GM20431 (cell line): ENCODE data around the gene AFG3L2.

Experiments used
- in situ Hi-C: fragments of 300-500 bp; cut with MseI, MboI; formaldehyde crosslinking; loops from one replicate; pipeline ENCODE4 v1.15.0; 2020; ENCODE audit warnings: low sequenced_read_pairs; ENCODE audit not compliant: unreplicated experiment

The AFG3L2 gene

DNA sequence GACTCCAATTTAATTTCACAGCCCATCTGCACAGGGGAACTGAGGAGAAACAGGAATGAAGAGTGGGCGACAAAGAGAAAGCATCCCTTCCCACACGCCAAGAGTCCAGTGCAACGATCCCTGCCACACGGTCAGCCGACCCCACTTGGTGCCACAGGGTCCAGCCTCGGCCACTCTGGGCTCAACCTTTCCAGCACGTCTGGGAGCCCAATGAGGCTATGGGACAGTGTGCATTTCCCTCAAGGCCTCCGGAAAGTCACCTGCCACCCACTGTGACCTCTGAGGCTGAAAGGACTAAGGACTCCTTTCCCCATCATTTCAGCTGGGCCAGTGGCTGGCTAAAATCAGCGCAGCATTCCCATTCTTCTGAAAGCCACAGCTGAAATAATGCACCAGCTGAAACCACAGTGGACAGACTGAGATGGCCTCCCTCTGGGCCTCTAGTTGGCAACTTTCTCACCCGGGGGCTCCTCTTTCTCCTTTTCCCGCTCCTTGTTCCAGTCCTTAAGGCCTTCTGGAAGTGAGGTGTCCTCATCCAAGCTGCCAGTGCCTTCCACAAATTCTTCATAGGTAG, 47.8 kb downstream of the AFG3L2 start:
- in situ Hi-C loops: no loop called here

DNA sequence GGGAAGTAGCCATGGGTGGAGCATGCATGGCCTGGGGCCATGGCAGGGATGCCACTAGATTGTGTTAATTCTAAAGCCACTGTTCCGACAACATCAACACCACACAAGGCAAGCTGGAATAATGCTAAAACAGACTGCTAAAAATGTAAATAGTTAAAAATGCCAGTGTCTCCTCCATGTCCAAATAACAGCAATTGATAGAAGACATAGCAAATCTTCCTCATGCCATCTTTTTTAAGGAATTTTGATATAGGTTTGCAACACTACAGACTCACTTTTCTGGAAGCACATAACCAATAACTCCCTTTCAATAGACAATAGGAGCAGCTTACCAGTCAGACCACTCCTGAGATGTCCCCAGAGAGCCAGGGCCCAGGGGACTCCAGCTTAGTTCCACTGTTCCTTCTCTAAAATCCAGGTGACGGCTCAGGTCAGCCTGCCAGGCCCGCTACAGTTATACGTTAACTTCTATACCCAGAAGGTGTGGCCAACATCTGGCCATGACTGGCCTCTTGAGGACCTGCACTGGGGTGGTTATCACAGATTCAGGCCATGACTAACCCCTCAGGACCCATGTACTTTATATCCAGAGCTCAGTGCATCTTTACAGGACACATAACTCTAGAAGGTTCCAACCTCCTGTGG, 48.7 kb downstream of the AFG3L2 start:
- in situ Hi-C loops: no loop called here

DNA sequence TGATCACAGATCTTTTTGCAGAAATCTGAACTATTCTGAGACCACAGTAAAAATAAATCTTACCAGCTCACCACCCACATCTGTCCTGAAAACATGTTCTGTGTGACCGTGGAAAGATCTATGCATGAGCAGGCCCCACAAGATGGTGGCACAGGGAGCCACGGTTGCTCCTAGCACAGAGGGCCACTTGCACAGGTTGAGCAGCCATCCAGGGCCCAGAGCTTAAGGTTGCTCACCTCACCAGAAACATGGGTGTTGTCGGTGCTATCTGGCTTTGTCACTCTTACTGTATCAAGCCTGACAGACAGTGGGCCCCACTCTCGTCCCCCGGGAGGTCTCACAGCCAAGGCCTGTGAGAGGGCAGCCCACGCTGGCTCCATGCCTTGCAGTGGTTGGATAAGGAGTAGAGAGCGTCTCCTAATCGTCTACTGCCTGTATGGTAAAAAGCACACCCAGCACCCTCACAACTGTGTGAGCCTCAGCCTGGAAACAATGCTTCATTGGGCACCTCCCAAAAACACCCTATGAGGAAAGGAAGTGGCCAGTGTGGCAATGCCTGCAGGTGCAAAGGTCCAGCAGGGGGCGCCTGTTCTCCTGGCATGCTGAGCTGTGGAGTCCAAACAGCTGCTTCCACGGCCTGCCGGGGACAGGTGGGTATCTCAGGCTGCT, 49.4 kb downstream of the AFG3L2 start:
- in situ Hi-C loops: no loop called here

DNA sequence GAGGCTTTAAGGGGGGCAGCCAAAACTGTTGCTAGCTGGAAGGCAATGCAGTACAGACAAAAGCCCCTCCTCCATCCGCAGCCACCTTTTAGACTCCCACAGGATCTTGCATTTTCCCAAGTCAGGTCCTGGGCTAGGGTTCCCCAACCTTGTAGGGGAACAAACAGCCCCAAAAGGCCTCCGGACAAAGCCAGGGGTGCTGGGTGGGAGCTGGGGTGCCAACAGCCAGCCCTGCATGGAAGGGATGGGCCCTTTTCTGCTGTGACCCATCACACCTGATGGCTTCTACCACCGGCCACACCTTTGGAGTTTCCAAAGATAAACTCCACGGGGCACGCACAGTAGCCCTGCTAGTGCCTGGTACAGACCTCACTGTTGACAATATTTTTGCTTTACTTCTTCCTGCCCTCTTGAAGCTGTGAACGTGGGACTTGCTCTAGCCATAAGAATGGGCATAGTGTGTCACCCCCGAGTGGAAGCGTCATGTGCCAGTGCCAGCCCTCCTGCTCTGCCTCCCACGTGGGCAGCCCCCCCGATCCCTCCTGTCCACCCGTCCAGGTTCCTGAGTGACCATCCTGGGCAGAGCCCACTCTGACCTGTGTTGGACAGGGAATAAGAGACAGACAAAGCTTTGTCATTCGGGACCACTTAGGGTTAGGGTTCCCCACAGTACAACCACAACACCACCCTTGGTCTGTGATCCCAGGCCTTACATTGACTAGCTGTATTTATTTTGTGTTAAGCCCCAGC, 50.1 kb downstream of the AFG3L2 start:
- in situ Hi-C loops: no loop called here

DNA sequence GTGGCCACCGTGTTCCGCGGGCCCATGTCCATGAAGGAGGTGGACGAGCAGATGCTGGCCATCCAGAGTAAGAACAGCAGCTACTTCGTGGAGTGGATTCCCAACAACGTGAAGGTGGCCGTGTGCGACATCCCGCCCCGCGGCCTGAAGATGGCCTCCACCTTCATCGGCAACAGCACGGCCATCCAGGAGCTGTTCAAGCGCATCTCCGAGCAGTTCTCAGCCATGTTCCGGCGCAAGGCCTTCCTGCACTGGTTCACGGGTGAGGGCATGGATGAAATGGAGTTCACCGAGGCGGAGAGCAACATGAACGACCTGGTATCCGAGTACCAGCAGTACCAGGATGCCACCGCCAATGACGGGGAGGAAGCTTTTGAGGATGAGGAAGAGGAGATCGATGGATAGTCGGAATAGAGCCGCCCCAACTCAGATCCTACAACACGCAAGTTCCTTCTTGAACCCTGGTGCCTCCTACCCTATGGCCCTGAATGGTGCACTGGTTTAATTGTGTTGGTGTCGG, 51.2 kb downstream of the AFG3L2 start:
- in situ Hi-C loops: no loop called here

DNA sequence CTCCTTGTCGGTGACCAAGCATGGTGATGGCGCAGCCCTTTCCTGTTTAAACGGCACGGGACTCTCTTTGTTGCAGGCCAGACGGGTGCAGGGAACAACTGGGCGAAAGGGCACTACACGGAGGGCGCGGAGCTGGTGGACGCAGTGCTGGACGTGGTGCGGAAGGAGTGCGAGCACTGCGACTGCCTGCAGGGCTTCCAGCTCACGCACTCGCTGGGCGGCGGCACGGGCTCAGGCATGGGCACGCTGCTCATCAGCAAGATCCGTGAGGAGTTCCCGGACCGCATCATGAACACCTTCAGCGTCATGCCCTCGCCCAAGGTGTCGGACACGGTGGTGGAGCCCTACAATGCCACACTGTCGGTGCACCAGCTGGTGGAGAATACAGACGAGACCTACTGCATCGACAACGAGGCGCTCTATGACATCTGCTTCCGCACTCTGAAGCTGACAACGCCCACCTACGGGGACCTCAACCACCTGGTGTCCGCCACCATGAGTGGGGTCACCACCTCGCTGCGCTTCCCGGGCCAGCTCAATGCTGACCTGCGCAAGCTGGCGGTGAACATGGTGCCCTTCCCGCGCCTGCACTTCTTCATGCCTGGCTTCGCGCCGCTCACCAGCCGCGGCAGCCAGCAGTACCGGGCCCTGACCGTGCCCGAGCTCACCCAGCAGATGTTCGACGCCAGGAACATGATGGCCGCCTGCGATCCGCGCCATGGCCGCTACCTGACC, 51.9 kb downstream of the AFG3L2 start:
- in situ Hi-C loops: no loop called here

DNA sequence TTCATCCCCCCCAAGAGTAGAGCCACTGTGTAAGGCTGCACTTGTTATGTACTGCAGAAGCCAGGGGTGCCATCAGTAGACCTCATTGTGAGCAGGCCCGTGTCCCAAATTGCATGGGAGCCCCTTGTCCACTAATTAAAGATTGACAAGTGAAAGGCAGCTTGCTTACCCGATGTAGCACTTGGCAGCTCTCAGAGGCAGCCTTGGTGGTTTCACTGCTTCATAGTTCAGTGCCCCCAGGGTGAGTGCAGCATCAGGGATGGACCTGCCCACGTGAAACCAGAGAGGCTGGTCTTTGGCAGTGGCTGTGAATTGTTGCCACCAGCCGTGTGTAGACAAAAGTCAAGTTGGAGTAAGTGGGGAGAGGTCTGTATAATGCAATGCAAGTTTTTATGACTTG, 55.7 kb downstream of the AFG3L2 start:
- in situ Hi-C loops: no loop called here

DNA sequence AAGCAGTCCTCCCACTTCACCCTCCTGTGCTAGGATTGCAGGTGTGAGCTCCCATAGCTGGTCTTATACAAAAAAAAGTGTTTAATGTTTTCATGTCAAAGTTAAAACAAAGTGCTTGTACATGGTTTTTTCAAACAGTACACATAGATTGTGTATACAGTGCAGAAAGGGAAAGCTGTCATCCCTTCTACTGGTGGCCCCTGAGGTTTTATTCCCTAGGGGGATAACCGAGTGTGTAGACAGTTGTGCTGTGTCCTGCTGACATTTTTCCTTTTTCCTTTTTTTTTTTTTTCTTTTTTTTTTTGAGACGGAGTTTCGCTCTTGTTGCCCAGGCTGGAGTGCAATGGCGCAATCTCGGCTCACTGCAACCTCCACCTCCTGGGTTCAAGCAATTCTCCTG, 58.2 kb downstream of the AFG3L2 start:
- in situ Hi-C loops: no loop called here

DNA sequence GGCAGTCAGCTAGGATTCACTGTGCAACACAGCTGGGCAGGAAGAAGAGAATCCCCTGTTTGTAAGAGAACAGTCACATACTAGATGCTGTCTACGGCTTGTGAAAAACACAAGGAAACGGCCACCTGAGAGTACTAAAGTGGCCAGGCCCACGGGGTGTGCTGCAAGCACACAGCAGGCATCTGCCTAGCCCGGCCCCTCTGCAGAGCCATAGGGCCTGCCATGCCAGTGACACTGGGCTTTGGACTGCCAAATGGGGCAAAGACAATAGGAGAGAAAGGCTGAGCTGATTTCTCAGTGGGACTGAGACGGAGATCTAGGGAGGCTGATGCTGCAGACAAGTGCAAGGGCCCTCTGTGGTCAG, 58.7 kb downstream of the AFG3L2 start:
- in situ Hi-C loops: no loop called here

DNA sequence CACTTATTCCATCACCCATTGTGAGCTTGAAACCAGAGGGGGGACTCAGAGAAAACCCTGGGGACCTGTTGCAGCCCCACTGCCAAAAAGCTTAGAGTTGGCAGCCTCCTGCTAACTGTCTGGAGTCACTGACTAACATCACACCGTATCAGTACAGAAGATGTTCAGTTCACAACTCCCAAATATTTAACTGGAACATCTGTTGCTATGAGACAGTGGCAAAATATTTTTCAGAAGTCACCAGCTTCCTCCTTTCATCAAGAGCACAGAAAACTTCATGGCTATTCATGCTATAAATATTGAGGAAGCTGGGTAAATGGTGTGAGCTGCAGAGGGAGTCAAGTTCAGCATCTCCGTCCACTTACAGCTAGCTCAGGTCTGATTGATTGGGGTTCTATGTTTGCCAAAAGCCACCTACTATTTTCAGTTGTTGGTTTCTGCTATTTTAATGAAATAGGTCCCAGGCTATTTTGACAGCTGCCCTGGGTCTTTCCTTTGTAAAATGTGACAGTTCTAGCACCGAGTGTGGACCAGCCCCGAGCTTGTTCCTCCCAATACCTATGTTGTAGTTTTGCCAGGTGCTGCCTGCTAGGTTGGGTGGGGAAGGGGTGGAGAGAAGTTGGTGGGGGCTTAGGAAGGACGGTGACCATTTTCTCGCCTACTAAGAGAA, 59.2 kb downstream of the AFG3L2 start:
- in situ Hi-C loops: no loop called here

DNA sequence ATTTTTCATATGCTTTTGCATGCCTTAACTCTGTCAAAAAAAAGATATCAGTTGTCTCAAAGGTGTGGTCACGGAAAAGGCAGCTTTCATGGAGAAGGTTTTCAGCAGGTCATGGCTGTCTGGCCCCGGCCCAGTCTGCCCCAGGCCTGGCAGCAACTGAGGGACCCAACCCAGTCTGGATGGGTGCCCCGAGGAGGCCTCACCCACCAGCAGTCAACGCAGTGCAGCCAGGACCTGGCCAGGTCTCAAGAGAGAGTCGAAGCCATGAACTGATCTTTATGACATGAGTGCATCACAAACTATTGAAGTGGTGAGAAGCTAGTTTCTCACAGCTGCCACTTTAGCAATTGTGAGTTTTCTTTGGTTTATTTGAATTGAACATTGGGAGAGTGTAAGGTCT, 61.1 kb downstream of the AFG3L2 start:
- in situ Hi-C loops: no loop called here

DNA sequence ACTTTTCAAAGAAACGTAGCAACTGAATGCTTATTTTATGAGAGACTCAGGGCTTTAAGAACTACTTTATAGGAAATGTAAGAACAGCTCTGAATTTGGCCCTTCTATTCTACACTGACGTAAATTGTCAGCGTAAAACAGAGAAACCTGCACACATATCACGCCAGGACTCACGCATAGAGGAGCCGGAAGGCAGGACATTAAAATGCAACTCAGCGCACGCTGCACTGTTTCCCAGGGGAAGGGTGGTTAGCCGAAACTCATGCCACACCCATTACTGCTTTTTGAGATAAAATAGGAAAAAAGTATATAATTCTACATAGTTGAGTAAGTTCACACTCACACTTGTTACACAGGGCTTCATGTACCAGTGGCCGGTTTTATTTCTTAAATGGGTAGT, 61.5 kb downstream of the AFG3L2 start:
- in situ Hi-C loops: no loop called here

DNA sequence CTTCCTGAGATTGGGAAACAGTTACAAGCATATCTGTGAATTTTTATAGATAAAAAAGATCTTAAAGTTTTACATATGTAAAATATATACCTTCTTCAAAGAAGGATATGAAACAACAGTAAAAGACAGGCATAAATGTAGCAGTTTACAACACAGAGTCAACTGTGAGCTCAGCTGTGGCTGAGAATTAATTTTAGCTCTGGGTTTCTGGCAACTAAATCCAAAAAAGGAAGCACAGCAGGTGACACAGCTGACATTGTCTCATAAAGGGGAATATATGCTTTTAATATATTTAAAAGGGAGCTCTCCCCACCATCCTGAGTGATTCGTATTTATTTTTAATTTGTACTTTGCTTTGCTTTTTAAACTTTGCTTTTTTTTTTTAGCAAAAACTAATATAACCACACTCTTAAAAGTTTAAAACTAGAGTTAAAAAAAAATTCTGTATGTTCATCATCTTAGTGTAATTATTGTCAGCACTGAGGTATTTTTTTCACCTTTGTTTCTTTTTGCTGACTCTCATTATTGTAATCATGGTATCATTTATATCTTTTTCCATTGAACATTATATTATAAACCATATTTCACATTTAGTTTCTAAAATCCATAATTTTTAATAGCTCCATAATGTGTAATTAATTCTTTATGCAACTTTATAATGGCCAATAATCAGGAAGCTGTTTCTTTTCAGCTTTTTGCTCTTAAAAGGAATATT, 62.3 kb downstream of the AFG3L2 start:
- in situ Hi-C loops: no loop called here

DNA sequence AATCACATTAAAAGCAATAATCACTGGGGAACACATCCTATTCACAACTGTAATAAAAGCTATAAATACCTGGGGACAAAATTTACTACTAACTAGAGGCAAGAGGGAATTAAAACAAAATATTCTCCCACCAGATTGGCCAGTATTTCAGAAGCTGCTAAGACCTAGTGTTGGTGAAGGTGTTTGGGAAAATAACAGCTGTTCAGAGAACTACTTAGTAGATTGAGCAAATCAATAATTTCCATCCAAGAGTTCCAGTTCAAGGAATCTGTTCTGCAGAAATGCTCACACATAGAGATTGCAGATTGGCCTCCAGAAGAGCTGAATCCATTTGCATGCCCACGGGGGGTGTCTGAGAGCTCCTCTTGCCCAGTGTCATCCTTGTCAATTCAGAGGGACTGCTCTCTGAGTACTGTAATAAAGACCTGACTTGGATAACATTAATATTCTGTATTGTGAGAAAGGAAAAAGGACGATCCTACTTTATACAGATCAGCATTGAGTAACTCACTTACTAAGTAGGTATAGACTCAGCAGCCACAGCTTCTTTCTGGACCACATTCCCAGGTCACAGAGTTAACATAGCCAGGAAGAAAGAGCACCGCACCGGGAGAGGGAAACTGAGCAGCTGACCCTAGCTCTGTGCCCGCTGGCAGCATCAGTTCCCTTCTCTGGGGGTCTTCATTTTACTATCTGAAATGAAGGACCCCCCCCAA, 63.3 kb downstream of the AFG3L2 start:
- in situ Hi-C loops: no loop called here

DNA sequence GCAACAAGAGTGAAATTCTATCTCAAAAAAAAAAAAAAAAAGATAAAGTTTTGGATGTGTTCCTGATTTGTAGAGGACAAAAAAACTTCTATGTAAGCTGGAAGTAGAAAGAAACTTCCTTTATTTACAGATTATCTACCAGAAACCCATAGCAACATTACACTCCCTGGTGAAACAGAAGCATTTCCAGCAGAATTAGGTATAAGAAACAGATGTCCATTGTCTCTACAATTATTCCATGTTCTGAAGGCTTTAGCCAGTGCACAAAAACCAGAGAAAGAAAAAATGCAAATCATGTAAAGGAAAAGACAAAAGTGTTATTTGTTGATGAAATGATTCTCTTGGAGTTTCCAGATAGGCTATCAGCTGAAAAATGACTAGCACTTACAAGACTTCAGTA, 64.1 kb downstream of the AFG3L2 start:
- in situ Hi-C loops: no loop called here

DNA sequence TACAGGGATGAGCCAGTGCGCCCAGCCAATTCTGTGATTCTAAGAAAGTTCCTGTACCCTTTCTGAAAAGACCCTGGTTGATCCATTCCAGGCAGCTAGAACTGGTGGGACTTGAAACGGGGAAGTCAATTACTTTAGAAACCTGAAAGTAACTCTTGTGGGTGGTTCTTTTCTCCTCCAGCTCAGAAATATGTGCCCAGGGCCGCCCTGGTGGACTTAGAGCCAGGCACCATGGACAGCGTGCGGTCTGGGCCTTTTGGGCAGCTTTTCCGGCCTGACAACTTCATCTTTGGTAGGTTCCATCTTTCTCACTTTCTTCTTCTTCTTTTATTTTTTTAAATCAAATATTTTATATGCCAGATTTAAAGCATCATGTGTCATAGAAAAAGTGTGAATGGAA, 66.3 kb downstream of the AFG3L2 start:
- in situ Hi-C loops: no loop called here

DNA sequence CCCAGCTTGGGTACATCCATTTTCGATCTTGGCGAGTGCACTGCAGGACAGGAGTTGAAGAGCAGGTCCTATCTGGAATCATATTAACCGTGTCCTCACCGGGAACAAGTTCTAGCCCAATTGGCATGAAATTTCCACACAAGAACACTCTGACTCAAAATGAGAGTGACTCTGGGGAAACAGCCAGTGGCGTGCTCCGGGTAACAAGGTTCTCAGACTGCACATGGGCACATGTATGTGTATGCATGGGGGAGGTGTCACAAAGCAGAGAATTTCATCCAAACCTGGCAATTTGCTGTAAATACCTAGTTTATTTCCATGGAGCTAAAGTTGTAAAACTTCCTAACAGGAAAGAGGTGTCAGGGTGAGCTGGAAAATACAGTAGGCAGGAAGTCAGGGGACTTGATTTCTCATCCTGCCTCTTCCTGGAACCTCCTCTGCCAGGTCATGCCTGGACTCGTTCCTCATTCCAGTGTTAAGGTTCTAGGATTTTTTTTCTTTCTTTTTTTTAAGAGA, 67.3 kb downstream of the AFG3L2 start:
- in situ Hi-C loops: no loop called here

DNA sequence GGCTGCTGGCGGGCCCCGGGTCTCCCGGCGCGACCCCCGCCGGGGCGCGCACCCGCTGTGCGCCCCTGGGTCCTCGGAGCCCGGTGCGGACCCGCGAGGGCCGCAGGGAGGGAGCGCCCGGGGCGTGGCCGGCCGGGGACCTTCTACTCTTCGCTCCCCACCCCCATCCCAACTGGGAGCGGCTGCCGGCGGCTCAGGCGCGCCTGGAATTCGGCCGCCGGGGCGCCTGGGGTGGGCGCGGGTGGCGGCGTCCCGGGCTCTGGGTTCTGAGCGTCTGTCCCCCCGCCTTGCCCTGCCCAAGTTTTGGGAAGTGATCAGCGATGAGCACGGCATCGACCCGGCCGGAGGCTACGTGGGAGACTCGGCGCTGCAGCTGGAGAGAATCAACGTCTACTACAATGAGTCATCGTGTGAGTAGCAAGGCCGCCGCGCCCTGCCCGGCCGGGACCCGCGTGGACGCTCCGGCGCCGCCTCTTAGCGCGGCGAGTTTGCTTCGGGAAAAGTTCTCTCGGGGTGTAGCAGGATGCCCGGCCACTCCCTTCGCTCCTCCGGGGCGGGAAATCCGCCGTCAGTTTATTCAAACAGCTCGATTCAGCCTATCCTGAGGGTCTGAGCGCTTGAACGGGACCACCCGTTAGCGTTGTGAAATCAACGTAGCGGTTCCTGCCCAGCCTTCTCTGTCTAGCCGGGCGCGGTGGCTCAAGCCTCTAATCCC, 68.5 kb downstream of the AFG3L2 start:
- in situ Hi-C loops: no loop called here
